Calu3 (cell line): ENCODE data around the gene CELF4. TPM values are rescaled to one million over a fixed set of nuclear protein-coding genes. Genes with fewer than 3 reads are reported as not detected.

Experiments used
- BruUV-seq: library from RNA; stranded (reverse); fragments of 400-500 nt; replicated peaks from 2 replicates; lab custom pipeline; 2021; lab: Mats Ljungman, UMichigan
- CTCF ChIA-PET: fragments of 300-600 bp; sonication (Branson Sonifier 250); formaldehyde crosslinking; loops from one replicate; lab custom pipeline; 2022; ENCODE audit warnings: antibody characterized with exemption; lab: Charles Lee
- DNase-seq: peaks from one replicate; pipeline ENCODE4 v3.0.0; 2022
- H3K27ac Mint-ChIP-seq: one replicate; pipeline ENCODE4 v1.8.0; 2022; ENCODE audit warnings: mixed read lengths; ENCODE audit not compliant: unreplicated experiment
- H3K27me3 Mint-ChIP-seq: one replicate; pipeline ENCODE4 v1.8.0; 2022; ENCODE audit warnings: mixed read lengths; ENCODE audit not compliant: unreplicated experiment
- H3K36me3 Mint-ChIP-seq: one replicate; pipeline ENCODE4 v1.8.0; 2022; ENCODE audit warnings: mild to moderate bottlenecking, moderate library complexity, mixed read lengths; ENCODE audit not compliant: insufficient read depth, unreplicated experiment
- H3K4me1 Mint-ChIP-seq: one replicate; pipeline ENCODE4 v1.8.0; 2022; ENCODE audit warnings: mild to moderate bottlenecking, low read depth, mixed read lengths; ENCODE audit not compliant: unreplicated experiment
- H3K4me3 Mint-ChIP-seq: one replicate; pipeline ENCODE4 v1.8.0; 2022; ENCODE audit warnings: mild to moderate bottlenecking, low read depth, moderate library complexity, mixed read lengths; ENCODE audit not compliant: unreplicated experiment
- H3K9me3 Mint-ChIP-seq: one replicate; pipeline ENCODE4 v1.8.0; 2022; ENCODE audit warnings: low read depth, mixed read lengths; ENCODE audit not compliant: unreplicated experiment
- CTCF ChIP-seq: fragments of 200-600 bp; IDR thresholded peaks from one replicate; pipeline ENCODE4 v1.8.0; 2022; ENCODE audit warnings: antibody characterized with exemption; ENCODE audit not compliant: unreplicated experiment
- intact Hi-C: fragments of 100-400 bp; cut with micrococcal nuclease; formaldehyde crosslinking; loops from one replicate; pipeline ENCODE4 v1.10.0; 2022; ENCODE audit not compliant: unreplicated experiment
- total RNA-seq: library from RNA; stranded (reverse); gene quantifications from 2 replicates; pipeline ENCODE4 v1.2.3, GENCODE V29; 2022

The CELF4 gene
- total RNA-seq, 1 experiment from 2014 or later, result 7.8 TPM

DNA sequence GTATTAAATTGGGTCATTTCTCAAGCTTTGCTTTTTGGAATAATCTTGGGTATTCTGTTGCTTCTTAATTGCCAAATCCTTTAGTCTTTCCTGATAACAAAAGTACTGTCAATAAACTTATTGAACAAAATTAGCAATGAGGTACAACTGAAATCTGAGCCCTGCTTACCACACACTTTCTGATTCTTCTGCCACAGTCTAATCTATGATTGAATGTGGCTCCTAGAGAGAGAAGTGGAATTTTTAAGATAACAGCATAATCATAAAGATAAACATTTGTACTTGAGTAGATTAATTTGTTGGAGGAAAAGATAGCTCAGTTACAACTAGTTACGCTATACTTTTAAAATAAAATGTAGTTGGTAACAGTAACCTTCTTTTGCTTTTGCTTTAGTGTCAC, 354.8 kb downstream of the CELF4 start:
- intact Hi-C loops, result no loop called here
- CTCF ChIA-PET, result interaction anchor here (1.1 kb wide), 1 partner anchor 125 kb away, joined by 4 read pairs; no protein-coding TSS in a partner anchor
- H3K36me3 Mint-ChIP-seq, result no peaks in the 10 kb centered on the region

GRCh38 chr18:37207343-37207742, 358.3 kb downstream of the CELF4 start:
- CTCF ChIA-PET, result no interaction called here
- Mint-ChIP-seq H3K27ac (no peak overlapping the region), H3K9me3 (no peaks in the 10 kb centered on the region), H3K27me3 (no peaks in the 10 kb centered on the region), H3K4me1 (no peaks in the 10 kb centered on the region), H3K36me3 (no peaks in the 10 kb centered on the region), H3K4me3 (no peak overlapping the region)
- TF ChIP-seq CTCF, result no peak
- BruUV-seq, result no TSS peak
- intact Hi-C loops, result no loop called here
- DNase-seq, result no peak

More for the DNA sequence above, 354.8 kb downstream of the CELF4 start:
- BruUV-seq, result no TSS peak
- no peak for DNase-seq
- Mint-ChIP-seq H3K4me1 (no peaks in the 10 kb centered on the region), H3K27ac (no peak overlapping the region), H3K27me3 (no peaks in the 10 kb centered on the region), H3K9me3 (peaks cover under 1% of the 10 kb centered on the region), H3K4me3 (no peak overlapping the region)
- no peak for TF ChIP-seq CTCF

- Mint-ChIP-seq H3K27ac (no peak overlapping the region), H3K27me3 (no peaks in the 10 kb centered on the region), H3K4me3 (no peak overlapping the region), H3K9me3 (peaks cover 4% of the 10 kb centered on the region), H3K4me1 (no peaks in the 10 kb centered on the region), H3K36me3 (no peaks in the 10 kb centered on the region)
- no peak for DNase-seq
- no TSS peak for BruUV-seq
- intact Hi-C loops, result no loop called here
- CTCF ChIA-PET, result no interaction called here
- TF ChIP-seq CTCF, result no peak
These were observed 365.9 kb downstream of the CELF4 start for GRCh38 chr18:37199741-37200140.
